G401 (cell line): Measurements from ENCODE around the gene DPP10. TPM values are rescaled to one million over a fixed set of nuclear protein-coding genes. Genes with fewer than 3 reads are reported as not detected.
"Not testable (repeated sequence)": the region's sequence is repeated elsewhere in the genome, so short reads cannot be mapped to it uniquely, and the experiment has no call there.

Experiments
- DNase-seq: peaks from one replicate; pipeline ENCODE4 v3.0.0-alpha.2; 2015; ENCODE audit warnings: low spot score
- in situ Hi-C: cut with HindIII; loops from 2 replicates; pipeline ENCODE4 v1.10.0; 2016; ENCODE audit warnings: low sequenced_read_pairs, mixed read lengths
- total RNA-seq: library from RNA; depleted of rRNA; stranded (reverse); fragments of >200 nt; shearing (Covaris generic); gene quantifications from 2 replicates; pipeline ENCODE4 v1.2.3, GENCODE V29; 2014; rRNA removed

DPP10 gene
- total RNA-seq = not detected in 2 replicates

GRCh38 chr2:114442510-114442909, at the start of gene DPP10:
DPP10 (plus strand) TSS chr2:114442641.
- DNase-seq = no peak

GRCh38 chr2:114400890-114401289, 41.6 kb upstream of the DPP10 start:
- in situ Hi-C loops = no loop called here
- no peak for DNase-seq

More at GRCh38 chr2:114442510-114442909, at the start of gene DPP10:
- in situ Hi-C loops = no loop called here

- in situ Hi-C loops = no loop called here
These were observed 37.0 kb upstream of the DPP10 start for GRCh38 chr2:114405247-114406116.

GRCh38 chr2:114406347-114406746, 36.1 kb upstream of the DPP10 start:
- DNase-seq = no peak
- in situ Hi-C loops = no loop called here

More at GRCh38 chr2:114405247-114406116, 37.0 kb upstream of the DPP10 start:
- DNase-seq = no peak

GRCh38 chr2:114407353-114407752, 35.1 kb upstream of the DPP10 start:
- DNase-seq, in situ Hi-C loops: not testable (repeated sequence)

- in situ Hi-C loops = no loop called here
- DNase-seq = no peak
These were observed 20.7 kb upstream of the DPP10 start for GRCh38 chr2:114421781-114422180.

- no peak for DNase-seq
- in situ Hi-C loops = no loop called here
These were observed 17.7 kb upstream of the DPP10 start for GRCh38 chr2:114424699-114425098.

- in situ Hi-C loops = no loop called here
- no peak for DNase-seq
These were observed 15.7 kb upstream of the DPP10 start for GRCh38 chr2:114426756-114427155.

GRCh38 chr2:114436329-114436728, 6.1 kb upstream of the DPP10 start:
- DNase-seq = no peak
- in situ Hi-C loops = no loop called here

GRCh38 chr2:114446571-114446970, 4.1 kb downstream of the DPP10 start:
- in situ Hi-C loops = no loop called here
- DNase-seq = no peak

- in situ Hi-C loops = no loop called here
- DNase-seq = no peak
These were observed 8.2 kb downstream of the DPP10 start for GRCh38 chr2:114450639-114451038.

- DNase-seq = no peak
- in situ Hi-C loops = no loop called here
These were observed 14.1 kb downstream of the DPP10 start for GRCh38 chr2:114456566-114456965.

GRCh38 chr2:114457956-114458355, 15.5 kb downstream of the DPP10 start:
- no peak for DNase-seq
- in situ Hi-C loops = no loop called here

GRCh38 chr2:114461116-114461515, 18.7 kb downstream of the DPP10 start:
- DNase-seq = no peak
- in situ Hi-C loops = no loop called here

- in situ Hi-C loops = no loop called here
- no peak for DNase-seq
These were observed 22.7 kb downstream of the DPP10 start for GRCh38 chr2:114464961-114465706.

- in situ Hi-C loops = no loop called here
- DNase-seq = no peak
These were observed 25.9 kb downstream of the DPP10 start for GRCh38 chr2:114468343-114468742.

GRCh38 chr2:114472246-114472645, 29.8 kb downstream of the DPP10 start:
- no peak for DNase-seq
- in situ Hi-C loops = no loop called here

GRCh38 chr2:114472726-114473125, 30.3 kb downstream of the DPP10 start:
- in situ Hi-C loops = no loop called here
- no peak for DNase-seq

GRCh38 chr2:114488841-114489530, 46.5 kb downstream of the DPP10 start:
- DNase-seq = no peak
- in situ Hi-C loops = no loop called here

GRCh38 chr2:114495046-114495445, 52.6 kb downstream of the DPP10 start:
- no peak for DNase-seq
- in situ Hi-C loops = no loop called here
